Smooth muscle cell (in vitro differentiated cells): ENCODE results near the gene PPARA. TPM values are rescaled to one million over a fixed set of nuclear protein-coding genes. Genes with fewer than 3 reads are reported as not detected.

Source experiments
- DNase-seq: peaks from one replicate; lab custom pipeline; 2025; ENCODE audit not compliant: unreplicated experiment; lab: John Stamatoyannopoulos, UW
- H2AFZ ChIP-seq: fragments of 200-600 bp; sonication (generic); 2 replicates; pipeline ENCODE4 v1.6.0; 2016; ENCODE audit warnings: antibody characterized with exemption, low read depth, mild to moderate bottlenecking
- H3F3A ChIP-seq: fragments of 200-600 bp; sonication (generic); 2 replicates; pipeline ENCODE4 v1.6.0; 2017; ENCODE audit warnings: antibody characterized with exemption, low read depth
- H3K27ac ChIP-seq: fragments of 200-600 bp; sonication (generic); 2 replicates; pipeline ENCODE4 v1.5.1; 2016; ENCODE audit warnings: low read depth, mild to moderate bottlenecking
- H3K27me3 ChIP-seq: fragments of 200-600 bp; sonication (generic); 2 replicates; pipeline ENCODE4 v1.6.1; 2016; ENCODE audit warnings: low read depth, mild to moderate bottlenecking
- H3K36me3 ChIP-seq: fragments of 200-600 bp; sonication (generic); 2 replicates; pipeline ENCODE4 v1.5.1; 2016; ENCODE audit warnings: low read depth
- H3K4me1 ChIP-seq: fragments of 200-600 bp; sonication (generic); 2 replicates; pipeline ENCODE4 v1.5.1; 2016; ENCODE audit warnings: low read depth
- H3K4me2 ChIP-seq: fragments of 200-600 bp; sonication (generic); 2 replicates; pipeline ENCODE4 v1.6.0; 2016; ENCODE audit warnings: mild to moderate bottlenecking
- H3K4me3 ChIP-seq: fragments of 200-600 bp; sonication (generic); 2 replicates; pipeline ENCODE4 v1.5.1; 2016; ENCODE audit warnings: mild to moderate bottlenecking
- H3K79me2 ChIP-seq: fragments of 200-600 bp; sonication (generic); 2 replicates; pipeline ENCODE4 v1.6.0; 2016; ENCODE audit warnings: low read depth, mild to moderate bottlenecking
- H3K9ac ChIP-seq: fragments of 200-600 bp; sonication (generic); 2 replicates; pipeline ENCODE4 v1.6.0; 2016; ENCODE audit warnings: low read depth
- H3K9me3 ChIP-seq: fragments of 200-600 bp; sonication (generic); replicated peaks from 2 replicates; pipeline ENCODE4 v1.5.1; 2016; ENCODE audit warnings: low read depth
- H4K20me1 ChIP-seq: fragments of 200-600 bp; sonication (generic); 2 replicates; pipeline ENCODE4 v1.6.0; 2016; ENCODE audit warnings: low read depth
- WGBS: methylation state at CpG from one replicate; pipeline ENCODE4 v1.1.7; 2016; ENCODE audit warnings: low lambda C conversion rate; 5-methylcytosine and 5-hydroxymethylcytosine counted together
- polyA plus RNA-seq: library from polyadenylated mRNA; unstranded; fragments of >200 nt; fragmentation: Nextera tagmentation; extraction: Ambion mirVana; gene quantifications from 2 replicates; pipeline ENCODE4 v1.2.1, GENCODE V29; 2016
- total RNA-seq: library from RNA; depleted of rRNA; stranded (reverse); fragments of >200 nt; gene quantifications from 2 replicates; pipeline ENCODE4 v1.2.3, GENCODE V29; 2014
- TF ChIP-seq, protein P1 (sequence below): fragments of 200-600 bp; sonication (generic); IDR thresholded peaks from 2 replicates; pipeline ENCODE4 v1.5.1; 2017; ENCODE audit warnings: borderline replicate concordance, mild to moderate bottlenecking, antibody characterized with exemption; ENCODE audit not compliant: insufficient read depth, poor library complexity, severe bottlenecking

Gene PPARA
- total and polyA plus RNA-seq, 2 experiments from 2014 or later: 9.2 to 18.0 TPM

GRCh38 chr22:46201059-46201757 is 50.9 kb downstream of the PPARA start:
- H3K27ac ChIP-seq: no peak overlapping the region
- H3F3A ChIP-seq: no peaks in the 10 kb centered on the region
- H4K20me1 ChIP-seq: no peaks in the 10 kb centered on the region
- H3K79me2 ChIP-seq: no peaks in the 10 kb centered on the region
- no peaks in the 10 kb centered on the region for H3K4me1 ChIP-seq
- TF ChIP-seq, protein P1, sequence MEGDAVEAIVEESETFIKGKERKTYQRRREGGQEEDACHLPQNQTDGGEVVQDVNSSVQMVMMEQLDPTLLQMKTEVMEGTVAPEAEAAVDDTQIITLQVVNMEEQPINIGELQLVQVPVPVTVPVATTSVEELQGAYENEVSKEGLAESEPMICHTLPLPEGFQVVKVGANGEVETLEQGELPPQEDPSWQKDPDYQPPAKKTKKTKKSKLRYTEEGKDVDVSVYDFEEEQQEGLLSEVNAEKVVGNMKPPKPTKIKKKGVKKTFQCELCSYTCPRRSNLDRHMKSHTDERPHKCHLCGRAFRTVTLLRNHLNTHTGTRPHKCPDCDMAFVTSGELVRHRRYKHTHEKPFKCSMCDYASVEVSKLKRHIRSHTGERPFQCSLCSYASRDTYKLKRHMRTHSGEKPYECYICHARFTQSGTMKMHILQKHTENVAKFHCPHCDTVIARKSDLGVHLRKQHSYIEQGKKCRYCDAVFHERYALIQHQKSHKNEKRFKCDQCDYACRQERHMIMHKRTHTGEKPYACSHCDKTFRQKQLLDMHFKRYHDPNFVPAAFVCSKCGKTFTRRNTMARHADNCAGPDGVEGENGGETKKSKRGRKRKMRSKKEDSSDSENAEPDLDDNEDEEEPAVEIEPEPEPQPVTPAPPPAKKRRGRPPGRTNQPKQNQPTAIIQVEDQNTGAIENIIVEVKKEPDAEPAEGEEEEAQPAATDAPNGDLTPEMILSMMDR: no peak
- 53% methylated on average over 17 of the region's 17 CpGs for WGBS
- H2AFZ ChIP-seq: no peak overlapping the region
- H3K27me3 ChIP-seq: no peaks in the 10 kb centered on the region
- H3K9me3 ChIP-seq: no peaks in the 10 kb centered on the region
- H3K4me3 ChIP-seq: no peak overlapping the region
- DNase-seq: no peak
- H3K9ac ChIP-seq: no peak overlapping the region
- peaks cover 22% of the 10 kb centered on the region for H3K36me3 ChIP-seq
- H3K4me2 ChIP-seq: no peak overlapping the region

DNA sequence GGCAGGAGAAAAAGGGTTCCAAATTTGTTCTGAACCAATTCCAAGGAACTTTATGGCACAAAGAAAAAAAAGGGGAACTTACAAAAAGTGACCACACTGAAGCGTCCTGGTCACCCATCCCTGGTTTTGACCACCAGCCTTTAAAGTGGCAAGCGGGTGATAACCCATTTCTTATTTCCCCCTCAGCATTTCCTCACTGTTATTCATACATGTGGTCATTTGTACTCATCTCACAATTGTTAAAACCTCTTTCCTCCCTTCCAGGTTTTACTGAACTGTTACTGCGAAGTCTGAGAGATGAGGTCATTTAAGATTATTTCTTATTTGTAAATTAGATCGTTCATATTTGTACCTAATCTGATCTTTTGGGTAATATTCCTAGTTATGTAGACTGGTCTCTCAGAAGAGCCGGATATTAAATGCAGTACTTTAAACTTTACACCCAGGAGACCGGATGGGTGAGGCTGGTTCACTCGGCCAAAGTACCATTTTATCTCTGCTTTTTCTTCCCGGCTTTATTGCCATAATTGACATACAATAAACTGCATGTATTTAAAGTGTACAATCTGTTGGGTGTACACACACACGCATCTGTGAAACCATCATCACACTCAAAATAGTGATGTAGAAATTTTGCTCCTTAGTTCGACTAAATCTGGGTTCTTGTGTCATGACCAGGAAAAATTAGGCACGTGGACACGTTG is 52.7 kb downstream of the PPARA start:
- DNase-seq: no peak
- no peak overlapping the region for H3K27ac ChIP-seq
- no peaks in the 10 kb centered on the region for H4K20me1 ChIP-seq
- H3K4me1 ChIP-seq: no peaks in the 10 kb centered on the region
- H3K27me3 ChIP-seq: no peaks in the 10 kb centered on the region
- H3K4me2 ChIP-seq: no peak overlapping the region
- no peak overlapping the region for H2AFZ ChIP-seq
- TF ChIP-seq, protein P1: no peak
- no peak overlapping the region for H3K4me3 ChIP-seq
- H3K9me3 ChIP-seq: peaks cover 3% of the 10 kb centered on the region
- 95% methylated on average over 12 of the region's 12 CpGs for WGBS
- H3K79me2 ChIP-seq: no peaks in the 10 kb centered on the region
- no peaks in the 10 kb centered on the region for H3F3A ChIP-seq
- peaks cover 22% of the 10 kb centered on the region for H3K36me3 ChIP-seq
- no peak overlapping the region for H3K9ac ChIP-seq

GRCh38 chr22:46203601-46203980 is 53.3 kb downstream of the PPARA start:
- H4K20me1 ChIP-seq: no peaks in the 10 kb centered on the region
- no peaks in the 10 kb centered on the region for H3K79me2 ChIP-seq
- WGBS: 91% methylated on average over 7 of the region's 7 CpGs
- TF ChIP-seq, protein P1: no peak
- H3K4me1 ChIP-seq: no peaks in the 10 kb centered on the region
- peaks cover 3% of the 10 kb centered on the region for H3K9me3 ChIP-seq
- DNase-seq: no peak
- no peak overlapping the region for H3K4me3 ChIP-seq
- H3K27me3 ChIP-seq: no peaks in the 10 kb centered on the region
- H2AFZ ChIP-seq: no peak overlapping the region
- H3K9ac ChIP-seq: no peak overlapping the region
- H3K27ac ChIP-seq: no peak overlapping the region
- no peaks in the 10 kb centered on the region for H3F3A ChIP-seq
- H3K4me2 ChIP-seq: no peak overlapping the region
- peaks cover 22% of the 10 kb centered on the region for H3K36me3 ChIP-seq
